ENCODE data around the gene A2M. TPM values are rescaled to one million over a fixed set of nuclear protein-coding genes. Genes with fewer than 3 reads are reported as not detected.

A2M gene
- total and polyA plus RNA-seq, 9 of the 15 experiments (the other 6 are each of a cell fraction or from before 2014, with no cell fraction given), result 0.08 to 2.3 TPM; not detected in 7

DNA sequence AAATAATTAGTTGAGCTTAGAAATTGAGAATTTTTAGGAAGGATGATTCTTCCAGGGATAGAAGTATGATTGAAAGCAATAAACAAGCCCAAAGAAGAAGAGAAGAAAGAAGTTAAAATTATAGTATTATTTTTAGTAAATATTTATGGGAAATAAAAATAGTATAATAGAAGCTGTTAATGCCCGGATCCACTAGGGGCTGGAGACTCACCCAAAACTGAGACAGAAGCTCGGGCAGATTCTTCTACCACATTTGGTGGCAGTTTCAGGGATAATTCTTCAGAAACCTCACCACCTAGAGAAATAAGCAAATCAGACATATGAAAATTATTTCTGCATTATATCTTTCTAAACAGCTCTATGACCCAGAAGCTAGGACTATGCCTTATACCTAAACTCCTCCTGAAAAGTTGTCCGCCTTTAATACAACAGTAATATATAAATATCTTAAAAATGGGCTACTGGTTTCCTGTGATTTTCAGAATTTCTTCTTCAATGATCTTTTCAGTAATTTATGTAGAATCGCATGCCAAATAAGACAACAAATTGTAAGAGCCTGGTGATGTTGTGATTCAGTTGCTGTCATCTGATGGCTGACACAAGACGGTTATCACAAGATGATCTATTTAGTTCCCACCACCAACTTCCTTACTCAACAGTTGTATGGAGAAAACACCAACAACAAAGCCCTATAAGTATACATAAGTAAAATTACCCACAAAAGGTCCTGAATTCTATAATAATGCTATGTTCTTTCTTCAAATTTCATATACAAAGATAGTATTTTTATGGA, 35.6 kb downstream of the A2M start (continued):
- no peak for TF ChIP-seq ZFP91 (CRISPR knock-in tag; IDR thresholded peaks at IDR 0.05)
- TF ChIP-seq TARDBP (IDR thresholded peaks at IDR 0.05), result no peak
- TF ChIP-seq TCFL5 (CRISPR knock-in tag; conservative IDR thresholded peaks at IDR 0.05), result no peak
- no peak for TF ChIP-seq E2F1 (CRISPR knock-in tag; IDR thresholded peaks at IDR 0.05)
- TF ChIP-seq ZNF707 (CRISPR knock-in tag; conservative IDR thresholded peaks at IDR 0.05), result no peak

- no peak overlapping the region for H3K9ac ChIP-seq (ENCODE audit: insufficient read depth in 1 of 2, low read depth in 2 of 2, low read length in 2 of 2)
- intact Hi-C loops (cut with micrococcal nuclease) (no loop called here), in situ Hi-C loops (cut with MboI) (no loop called here)
- 3% methylated on average over 3 of the region's 3 CpGs for WGBS (ENCODE audit: insufficient coverage, low coverage, missing lambda C conversion rate)
- CTCF ChIA-PET (ENCODE audit: low intra/inter-chr PET ratio), result no interaction called here
- H3K27me3 ChIP-seq (ENCODE audit: control insufficient read depth in 2 of 2, insufficient read depth in 2 of 2, low read length in 2 of 2), result no peaks in the 10 kb centered on the region
- H3K27ac ChIP-seq (ENCODE audit: extremely low read depth, low read depth, low read length), result no peak overlapping the region
- no peak for ATAC-seq
- POLR2A ChIA-PET, result no interaction called here
- no peak overlapping the region for H3K4me2 ChIP-seq (ENCODE audit: insufficient read depth, low read length)
- BruUV-seq (replicated peaks), result no TSS peak
- H3K79me2 ChIP-seq (ENCODE audit: control insufficient read depth, insufficient read depth, low read length), result no peaks in the 10 kb centered on the region
- no peaks in the 10 kb centered on the region for H4K20me1 ChIP-seq (replicated peaks; ENCODE audit: control insufficient read depth, insufficient read depth, low read length)
- H3K4me3 ChIP-seq, result no peak overlapping the region
- no peak for DNase-seq (ENCODE audit: extremely low read depth in 1 of 4, low spot score in 3 of 4)
- FAIRE-seq, result no peak
- H3K9me3 ChIP-seq (replicated peaks; ENCODE audit: control insufficient read depth, insufficient read depth, low read depth, low read length), result no peaks in the 10 kb centered on the region
- no peaks in the 10 kb centered on the region for H3K4me1 ChIP-seq (replicated peaks in 1 of 2; ENCODE audit: control insufficient read depth in 2 of 2, insufficient read depth in 2 of 2, low read length in 2 of 2)
- no peaks in the 10 kb centered on the region for H3K9me1 ChIP-seq (ENCODE audit: control insufficient read depth, insufficient read depth, low read length)
- no peak overlapping the region for H2AFZ ChIP-seq (ENCODE audit: low read depth, low read length)
- no peaks in the 10 kb centered on the region for H3K36me3 ChIP-seq (ENCODE audit: control insufficient read depth, insufficient read depth, low read length)
- TF ChIP-seq ZNF431 (CRISPR knock-in tag; IDR thresholded peaks at IDR 0.05) (no peak), ZNF639 (CRISPR knock-in tag; conservative IDR thresholded peaks at IDR 0.05 in 1 of 2, IDR thresholded peaks at IDR 0.05 in 1 of 2) (no peak), E2F5 (CRISPR knock-in tag; IDR thresholded peaks at IDR 0.05) (no peak), ZNF778 (CRISPR knock-in tag; IDR thresholded peaks at IDR 0.05) (no peak), LCOR (CRISPR knock-in tag; IDR thresholded peaks at IDR 0.05) (no peak), FUS (optimal IDR thresholded peaks at IDR 0.05; ENCODE audit: low read depth, low read length) (no peak), HDAC6 (IDR thresholded peaks at IDR 0.05; ENCODE audit: low read depth, low read length) (no peak), TGIF2 (CRISPR knock-in tag; IDR thresholded peaks at IDR 0.05) (no peak)
- TF ChIP-seq, protein P1, sequence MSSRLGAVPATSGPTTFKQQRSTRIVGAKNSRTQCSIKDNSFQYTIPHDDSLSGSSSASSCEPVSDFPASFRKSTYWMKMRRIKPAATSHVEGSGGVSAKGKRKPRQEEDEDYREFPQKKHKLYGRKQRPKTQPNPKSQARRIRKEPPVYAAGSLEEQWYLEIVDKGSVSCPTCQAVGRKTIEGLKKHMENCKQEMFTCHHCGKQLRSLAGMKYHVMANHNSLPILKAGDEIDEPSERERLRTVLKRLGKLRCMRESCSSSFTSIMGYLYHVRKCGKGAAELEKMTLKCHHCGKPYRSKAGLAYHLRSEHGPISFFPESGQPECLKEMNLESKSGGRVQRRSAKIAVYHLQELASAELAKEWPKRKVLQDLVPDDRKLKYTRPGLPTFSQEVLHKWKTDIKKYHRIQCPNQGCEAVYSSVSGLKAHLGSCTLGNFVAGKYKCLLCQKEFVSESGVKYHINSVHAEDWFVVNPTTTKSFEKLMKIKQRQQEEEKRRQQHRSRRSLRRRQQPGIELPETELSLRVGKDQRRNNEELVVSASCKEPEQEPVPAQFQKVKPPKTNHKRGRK (tag; IDR thresholded peaks at IDR 0.05), result no peak
Measured at GRCh38 chr12:9079082-9079481, 36.6 kb downstream of the A2M start.

Data from K562 (cell line).